ACHN (cell line): Measurements from ENCODE around the gene PPARG.

Experiments
- DNase-seq: peaks from one replicate; pipeline ENCODE4 v3.0.0-alpha.2; 2015
- in situ Hi-C: cut with HindIII; loops from 2 replicates; pipeline ENCODE4 v1.10.0; 2017; ENCODE audit warnings: low sequenced_read_pairs, low pct_ligation_motif_present, low pct_unique_long_range_greater_than_20kb

PPARG gene

DNA sequence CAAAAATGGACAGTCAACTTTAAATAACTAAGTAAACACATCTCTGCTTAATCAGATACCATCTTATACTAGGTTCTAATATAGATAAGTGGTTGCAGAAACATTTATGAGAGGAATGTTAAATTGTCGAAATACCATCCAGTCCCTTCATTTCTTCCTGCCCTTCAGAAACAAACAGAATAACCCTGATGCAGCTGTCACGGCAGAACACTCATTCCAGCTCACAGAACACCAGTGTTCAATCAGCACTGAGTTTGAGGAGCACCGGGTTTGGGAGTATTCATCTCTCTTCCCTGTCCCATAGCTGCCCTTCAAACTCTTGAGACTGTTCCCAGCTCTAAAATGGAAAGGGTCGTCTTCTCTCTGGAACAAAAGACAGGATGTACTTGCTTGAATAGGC lies 134.3 kb downstream of the PPARG start:
- in situ Hi-C loops: no loop called here
- DNase-seq: no peak

DNA sequence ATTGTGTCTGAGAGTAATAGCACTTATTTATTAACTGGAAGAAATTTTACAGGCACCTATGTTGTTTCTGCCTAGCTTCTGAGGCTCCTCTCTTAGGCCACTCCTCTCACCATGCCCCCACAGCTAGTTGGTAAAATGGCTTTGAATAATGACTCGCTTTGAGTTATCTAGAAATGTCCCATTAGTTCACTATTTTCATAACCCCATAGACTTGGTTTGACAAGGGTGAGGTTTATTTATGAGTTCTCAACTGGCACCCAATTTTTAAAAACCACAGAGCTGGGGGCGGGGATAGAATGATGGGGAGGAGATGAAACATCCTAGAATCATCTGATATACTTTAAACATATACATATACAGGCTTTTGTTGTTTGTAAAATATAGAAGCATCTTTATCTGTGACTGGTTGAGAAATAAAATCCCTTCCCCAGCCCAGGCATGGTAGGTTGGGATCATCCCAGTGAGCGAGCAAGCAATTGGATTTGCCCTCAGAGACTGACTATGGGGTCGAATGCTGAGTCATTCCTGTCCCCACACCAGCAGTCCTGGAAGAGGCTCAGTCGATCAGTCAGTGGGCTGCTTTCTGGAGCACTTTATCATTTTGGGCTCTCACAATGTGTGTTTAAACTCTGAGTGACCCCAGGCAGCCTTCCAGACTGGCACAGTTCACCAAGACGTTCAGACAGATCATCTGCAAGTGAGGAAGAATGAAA lies 135.2 kb downstream of the PPARG start:
- no peak for DNase-seq
- in situ Hi-C loops: no loop called here

DNA sequence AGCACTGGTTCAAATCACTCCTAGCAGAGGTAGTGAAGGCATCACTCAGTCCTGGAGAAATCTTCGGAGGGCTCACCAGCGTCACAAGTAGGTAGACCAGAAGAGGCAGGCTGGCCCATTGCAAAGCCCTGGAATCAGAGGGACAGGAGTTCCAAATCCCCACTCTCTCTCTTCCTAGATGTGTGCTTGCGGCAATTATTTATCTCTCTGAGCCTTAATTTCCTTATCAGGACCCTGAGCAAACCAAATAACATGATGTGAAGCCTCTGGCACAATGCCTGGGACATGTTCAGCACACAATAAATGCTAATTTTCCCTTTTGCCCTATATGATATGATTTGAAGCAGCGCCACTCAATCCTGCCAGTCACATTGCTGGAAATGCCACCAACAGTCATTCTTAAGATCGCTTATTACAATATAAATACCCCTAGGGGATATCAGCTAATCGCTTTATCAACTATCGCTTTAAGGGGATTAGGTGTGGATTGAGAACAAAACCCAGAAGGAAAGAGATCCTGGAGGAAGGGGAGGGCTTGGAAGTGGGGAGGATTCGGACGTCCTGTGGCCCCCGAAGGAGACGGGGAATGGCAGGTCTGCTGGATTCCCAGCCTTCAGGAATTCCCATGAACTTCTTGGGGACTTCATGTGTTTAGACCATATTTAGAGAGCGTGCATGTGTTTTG lies 135.9 kb downstream of the PPARG start:
- in situ Hi-C loops: no loop called here
- no peak for DNase-seq

DNA sequence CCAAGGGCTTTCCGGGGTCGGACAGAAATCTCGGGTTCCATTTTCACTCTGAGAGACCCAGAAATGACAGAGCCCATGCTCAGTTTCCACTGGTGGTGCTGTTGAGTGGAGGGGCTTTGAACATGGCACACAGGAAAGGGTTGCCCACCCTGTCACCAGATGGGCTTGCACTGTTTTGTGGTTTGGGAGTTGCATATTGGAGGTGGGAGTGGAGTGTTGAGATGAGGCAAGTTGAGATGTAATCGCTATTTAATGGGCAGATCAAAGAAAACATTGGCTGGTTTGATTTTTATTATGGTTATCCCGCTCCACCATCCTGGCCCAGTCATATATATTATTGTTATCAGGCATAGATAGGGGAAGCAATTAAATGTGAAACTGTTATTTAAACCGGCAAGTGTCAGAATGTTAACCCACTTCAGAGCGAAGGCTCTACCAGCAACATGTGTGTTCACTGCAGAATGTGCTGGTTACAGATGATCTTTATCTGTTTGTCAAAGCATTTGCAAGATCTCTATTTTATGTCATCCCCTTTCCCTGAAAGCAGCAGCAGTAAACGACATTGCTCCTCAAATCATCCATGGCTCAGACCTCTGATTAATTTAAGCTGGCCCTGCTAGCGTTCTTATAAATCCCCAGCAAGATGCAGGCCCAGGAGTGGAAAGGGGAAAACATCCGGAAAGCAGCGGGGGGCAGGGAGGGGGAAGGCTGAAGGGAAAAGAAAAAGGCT lies 137.1 kb downstream of the PPARG start:
- no peak for DNase-seq
- in situ Hi-C loops: no loop called here

DNA sequence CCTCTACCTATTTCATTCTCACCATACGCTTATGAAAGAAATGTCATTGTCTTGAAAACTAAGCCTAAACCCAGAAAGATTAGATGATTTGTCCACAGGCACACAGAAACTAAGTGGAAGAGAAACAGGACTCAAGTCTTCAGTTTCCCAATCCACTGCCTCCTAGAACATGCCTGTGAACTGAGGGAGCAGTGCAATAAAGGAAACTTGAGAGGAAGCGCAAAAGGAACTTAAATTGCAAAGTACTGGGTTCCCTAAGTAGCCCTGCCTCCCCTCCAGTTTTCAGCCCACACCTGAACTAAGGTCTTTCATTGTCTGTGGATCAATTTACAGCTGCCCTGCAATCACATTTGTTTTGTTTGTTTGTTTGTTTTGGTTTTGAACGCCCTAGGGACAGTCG lies 138.7 kb downstream of the PPARG start:
- DNase-seq: no peak
- in situ Hi-C loops: no loop called here

DNA sequence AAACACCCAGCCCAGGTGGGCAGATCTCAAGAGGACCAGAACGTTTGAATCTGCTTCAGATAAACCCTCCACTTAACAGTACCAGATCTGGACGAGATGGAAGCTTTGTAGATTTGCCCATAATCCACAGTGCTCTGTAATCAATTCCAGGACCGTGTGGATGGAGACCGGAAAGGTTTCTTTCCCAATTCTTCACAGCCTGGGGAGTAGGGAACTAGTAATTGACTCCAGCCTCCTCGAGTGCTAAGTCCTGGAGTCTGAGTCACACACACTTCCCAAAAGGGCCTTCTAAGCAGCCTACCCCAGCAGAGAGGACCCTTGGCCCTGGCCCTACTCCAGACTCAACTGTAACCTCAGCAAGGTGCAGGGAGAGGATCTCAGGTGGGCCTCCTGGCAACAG lies 139.3 kb downstream of the PPARG start:
- no peak for DNase-seq
- in situ Hi-C loops: no loop called here

DNA sequence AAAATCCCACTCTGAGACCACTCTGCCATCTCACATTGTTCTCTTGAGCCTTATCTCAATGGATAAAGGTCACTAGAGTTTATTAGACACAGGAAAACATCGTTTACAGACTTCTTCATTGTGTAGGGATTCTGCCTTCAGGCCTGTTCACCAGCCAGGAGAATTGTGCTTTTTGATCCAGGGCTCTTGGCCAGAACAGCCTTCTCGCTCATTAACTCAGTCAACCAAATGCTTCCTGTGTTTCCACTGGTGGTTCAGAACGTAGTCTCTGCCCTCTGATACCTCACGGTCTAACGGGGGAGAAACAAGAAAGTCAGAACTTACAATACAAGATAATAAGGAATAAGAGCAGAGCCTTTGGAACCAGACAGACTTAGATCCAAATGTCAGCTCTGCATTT lies 141.2 kb downstream of the PPARG start:
- no peak for DNase-seq
- in situ Hi-C loops: no loop called here

DNA sequence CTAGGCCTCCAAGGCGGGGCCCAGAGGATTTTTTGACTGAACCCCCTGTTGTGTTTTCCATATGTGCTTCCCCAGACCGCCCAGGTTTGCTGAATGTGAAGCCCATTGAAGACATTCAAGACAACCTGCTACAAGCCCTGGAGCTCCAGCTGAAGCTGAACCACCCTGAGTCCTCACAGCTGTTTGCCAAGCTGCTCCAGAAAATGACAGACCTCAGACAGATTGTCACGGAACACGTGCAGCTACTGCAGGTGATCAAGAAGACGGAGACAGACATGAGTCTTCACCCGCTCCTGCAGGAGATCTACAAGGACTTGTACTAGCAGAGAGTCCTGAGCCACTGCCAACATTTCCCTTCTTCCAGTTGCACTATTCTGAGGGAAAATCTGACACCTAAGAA lies 145.0 kb downstream of the PPARG start:
- in situ Hi-C loops: no loop called here
- DNase-seq: no peak

DNA sequence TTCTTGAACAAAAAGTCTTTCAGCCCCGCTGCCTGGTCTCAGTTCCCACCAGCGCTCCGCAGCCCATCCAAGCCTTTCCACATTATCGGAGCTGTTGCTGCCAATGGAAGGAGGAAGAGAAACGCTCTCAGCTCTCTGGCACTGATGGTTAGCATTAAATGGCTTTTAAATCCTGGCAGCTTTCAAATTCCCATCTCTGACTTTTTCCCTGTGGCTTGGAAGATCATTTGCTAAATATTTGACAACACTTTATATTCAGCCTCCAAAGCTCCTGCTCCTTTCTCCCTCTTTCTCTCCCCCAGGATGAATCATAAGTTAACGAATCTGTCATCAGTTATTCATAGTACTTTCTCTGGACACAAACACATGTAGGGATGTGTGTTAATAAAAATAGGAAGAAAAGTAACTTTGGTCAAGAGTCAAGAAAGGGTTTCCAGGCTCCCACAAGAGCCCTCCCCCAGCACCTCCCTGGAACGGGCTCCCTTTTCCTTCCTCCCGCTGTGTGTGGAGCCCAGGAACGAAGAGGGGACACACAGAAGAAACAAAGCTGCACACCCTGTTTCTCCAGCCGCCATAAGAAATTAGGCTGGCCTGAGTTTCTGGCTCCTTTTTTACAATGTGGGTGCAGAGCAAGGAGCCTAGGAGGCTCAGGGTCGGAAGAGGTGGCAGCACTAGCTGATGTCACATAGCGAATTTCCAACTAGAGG lies 147.8 kb downstream of the PPARG start:
- in situ Hi-C loops: no loop called here
- peak; percentile 11 for DNase-seq

DNA sequence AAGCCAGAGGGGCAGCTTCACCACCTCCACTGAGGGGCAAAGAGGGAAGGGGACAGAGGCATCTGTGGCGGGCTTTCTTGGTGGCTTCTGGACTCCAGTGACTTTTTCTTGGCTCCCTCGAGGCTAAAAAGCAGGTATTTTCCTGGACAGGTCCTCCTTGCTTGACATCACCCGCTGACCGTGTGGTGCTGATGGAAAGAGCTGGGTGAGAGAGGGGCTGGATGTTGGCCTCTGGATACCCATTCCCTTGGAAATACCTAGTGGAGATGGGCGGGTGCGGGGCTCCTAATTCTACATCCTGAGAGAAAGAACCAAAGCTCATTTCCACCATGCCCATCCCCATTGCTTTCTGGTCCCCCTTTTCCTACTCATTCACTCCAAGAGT lies 148.3 kb downstream of the PPARG start:
- DNase-seq: no peak
- in situ Hi-C loops: no loop called here

DNA sequence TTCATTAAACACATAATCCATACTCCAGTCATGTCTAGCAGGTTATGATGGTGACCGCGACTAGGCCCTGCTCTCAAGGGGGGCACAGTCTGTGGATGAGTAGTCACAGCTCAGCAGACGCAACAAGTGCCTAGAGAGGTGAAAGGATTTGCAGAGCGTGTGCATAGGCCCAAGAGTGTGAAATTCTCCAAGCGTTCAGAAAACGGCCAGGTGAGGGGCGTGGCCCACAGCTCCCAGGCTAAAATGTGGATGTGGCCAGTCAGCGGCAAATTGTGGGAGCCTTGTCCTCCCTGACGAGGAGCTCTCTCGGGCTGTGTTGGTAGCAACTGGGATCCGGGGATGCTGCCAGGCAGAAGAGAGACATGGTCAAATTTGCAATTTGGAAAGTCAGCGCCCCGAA lies 149.0 kb downstream of the PPARG start:
- no peak for DNase-seq
- in situ Hi-C loops: no loop called here

DNA sequence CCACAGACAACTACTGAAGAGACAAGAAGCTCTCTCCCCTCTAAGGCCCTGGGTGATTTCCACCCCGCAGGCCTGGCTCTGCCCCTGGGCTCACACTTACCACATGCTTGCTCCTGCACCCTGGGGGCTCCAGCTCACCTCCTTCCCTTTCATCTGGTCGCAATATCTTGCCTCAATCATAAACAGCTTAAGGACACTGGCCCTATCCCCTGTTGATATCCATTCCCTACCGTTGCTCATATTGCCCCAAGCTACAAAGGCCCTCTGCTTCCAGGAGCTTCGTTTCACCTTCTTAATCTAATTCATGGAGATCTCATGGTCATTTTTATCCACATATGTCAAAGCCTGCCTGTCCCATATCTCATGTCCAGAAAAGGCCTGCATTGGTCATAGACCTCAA lies 149.4 kb downstream of the PPARG start:
- no peak for DNase-seq
- in situ Hi-C loops: no loop called here

DNA sequence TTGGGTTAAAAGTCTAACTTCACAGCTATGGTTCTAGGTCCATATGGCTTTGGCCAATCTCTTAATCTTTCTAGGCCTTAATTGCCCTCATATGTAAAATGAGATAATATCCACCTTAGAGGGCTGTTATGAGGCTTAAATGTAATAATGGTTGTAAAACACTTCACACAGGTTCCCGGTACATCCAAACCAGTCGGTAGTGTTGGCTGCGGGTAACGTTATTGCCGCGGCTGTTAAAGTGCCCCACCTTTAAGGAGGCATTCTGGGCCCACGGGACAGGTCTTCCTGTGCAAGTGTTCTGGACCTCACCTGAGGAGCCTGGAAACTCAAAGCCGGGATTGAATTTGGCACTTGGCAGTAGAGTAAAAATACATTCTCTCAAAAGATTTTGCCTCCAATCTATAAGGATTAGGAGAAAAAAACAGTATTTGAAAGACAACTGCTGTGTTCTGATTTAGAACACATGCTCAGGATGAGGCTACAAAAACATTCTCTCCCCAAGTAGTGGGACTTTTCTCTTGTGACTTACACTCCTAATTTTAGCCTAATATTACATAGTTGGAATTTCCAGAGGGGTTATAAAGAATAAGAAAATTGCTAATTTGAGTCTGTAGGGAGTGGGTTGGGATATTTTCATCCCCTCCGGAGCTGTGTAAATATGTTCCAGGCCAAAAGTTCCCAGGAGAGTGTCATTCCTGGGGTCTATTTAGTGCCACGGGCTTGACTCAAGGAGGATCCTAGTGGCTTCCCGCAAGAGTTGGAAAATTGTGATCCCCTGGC lies 150.5 kb downstream of the PPARG start:
- in situ Hi-C loops: no loop called here
- DNase-seq: no peak

DNA sequence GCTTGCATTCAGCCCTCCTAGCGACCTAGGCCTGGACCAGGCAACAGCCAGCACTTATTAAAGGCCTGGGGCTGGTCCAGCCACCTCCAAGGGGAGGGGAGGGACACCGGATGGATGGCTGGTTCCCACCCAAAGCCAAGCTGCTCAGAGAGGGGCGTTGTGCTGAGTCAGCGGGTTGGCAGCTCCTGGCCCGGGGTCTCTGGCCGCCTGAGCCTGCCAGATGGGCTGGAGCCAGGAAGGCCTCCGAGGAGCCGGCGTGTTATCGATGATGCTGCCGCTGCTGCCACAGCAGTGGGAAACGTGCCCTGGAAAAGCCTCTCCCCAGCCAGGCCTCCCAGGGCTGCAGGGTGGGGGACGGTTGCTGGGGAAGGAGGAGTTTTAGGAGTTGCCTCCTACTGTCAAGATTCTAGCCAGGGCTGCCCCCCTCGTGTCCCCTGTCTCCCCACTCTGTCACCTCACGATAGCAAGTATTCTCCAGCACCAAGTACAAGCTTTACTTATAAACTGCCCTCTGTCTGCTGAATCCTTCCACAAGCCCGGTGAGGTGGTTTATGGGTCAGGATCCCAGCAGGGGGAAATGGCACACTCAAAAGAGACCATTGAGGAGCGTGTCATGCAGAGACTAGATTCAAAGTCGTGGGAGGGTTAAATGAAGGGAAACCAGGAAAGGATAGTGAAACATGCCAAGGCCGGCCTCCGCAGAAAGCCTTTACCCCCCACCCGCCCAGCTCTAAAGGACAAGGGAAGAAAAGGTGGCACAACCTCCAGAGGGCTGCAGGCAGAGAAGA lies 152.3 kb downstream of the PPARG start:
- in situ Hi-C loops: no loop called here
- DNase-seq: no peak

DNA sequence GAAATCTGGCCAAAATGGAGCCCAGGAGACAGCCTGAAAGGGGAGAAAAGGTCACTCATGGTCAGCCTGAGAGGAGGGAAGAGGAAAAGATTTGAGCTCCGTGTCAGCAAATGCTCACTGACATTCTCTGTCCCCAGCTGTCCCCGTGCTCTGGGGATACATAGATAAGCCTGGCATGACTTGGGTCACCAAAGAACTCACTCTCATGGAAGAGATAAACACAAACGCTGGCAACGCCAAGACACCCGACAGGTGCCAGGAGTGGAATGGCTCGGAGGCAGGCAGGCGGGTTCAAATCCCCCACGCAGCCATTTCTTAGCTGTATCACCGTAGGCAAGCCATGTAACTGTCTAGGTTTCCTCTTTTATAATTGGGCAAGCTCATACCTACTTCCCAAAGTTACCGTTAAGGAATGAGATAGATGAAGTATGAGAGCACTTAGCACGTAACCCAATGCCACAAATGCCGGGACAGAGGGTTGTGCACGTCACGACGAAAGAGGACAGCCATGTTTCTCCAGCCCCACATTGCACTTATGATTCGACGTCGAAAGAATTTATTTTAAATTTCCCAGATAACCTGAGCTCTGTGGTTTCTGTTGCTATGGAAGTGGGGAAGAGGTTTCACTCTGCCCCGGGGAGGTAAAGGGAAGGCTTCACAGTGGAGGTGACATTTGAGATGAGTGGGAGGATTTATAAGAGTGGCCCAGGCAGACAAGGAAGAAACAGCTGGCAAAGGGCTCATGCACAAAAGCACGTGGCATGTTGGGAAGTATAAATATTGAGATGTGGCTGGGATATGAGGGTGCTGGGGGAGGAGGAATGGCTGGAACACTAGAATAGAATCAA lies 154.0 kb downstream of the PPARG start:
- in situ Hi-C loops: no loop called here
- no peak for DNase-seq

DNA sequence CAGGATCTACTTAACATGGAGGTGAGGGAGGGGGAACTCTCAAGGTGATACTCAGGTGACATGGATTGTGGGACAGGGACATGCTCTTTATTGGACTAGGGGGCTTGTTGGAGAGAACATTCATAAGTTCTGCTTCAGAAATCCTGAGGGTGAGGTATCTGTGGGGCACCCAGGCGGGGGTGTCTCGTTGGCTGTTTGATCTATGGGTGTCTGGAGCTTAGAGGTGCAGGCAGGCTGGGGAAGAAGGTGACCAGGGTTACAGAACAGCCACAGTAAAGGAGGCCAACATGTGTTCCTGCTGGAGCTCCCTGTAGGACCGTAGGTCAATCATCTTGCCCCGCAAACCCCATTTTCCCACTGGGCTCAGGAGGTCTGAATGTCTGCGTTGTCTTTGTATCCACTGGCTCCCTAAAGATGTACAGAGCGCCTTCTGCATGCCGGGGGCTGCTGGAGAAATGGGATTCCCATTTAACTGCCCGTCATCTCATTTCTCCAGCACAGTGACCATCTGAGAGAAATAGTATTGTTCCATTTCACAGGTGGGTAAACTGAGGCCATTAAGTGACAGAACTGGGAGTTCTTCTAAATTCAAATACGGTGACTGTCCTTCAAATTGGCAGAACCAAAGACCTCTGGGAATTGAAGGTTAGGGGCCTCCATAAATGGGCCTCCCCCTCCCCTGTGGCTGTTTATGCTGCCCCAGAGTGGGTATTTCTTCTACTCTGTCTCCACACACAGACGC lies 155.1 kb downstream of the PPARG start:
- in situ Hi-C loops: no loop called here
- no peak for DNase-seq
